Testis (tissue), 3 donors: ENCODE measurements around the gene DPP6. TPM values are rescaled to one million over a fixed set of nuclear protein-coding genes. Genes with fewer than 3 reads are reported as not detected.

Experiments
- DNase-seq: peaks from one replicate; pipeline ENCODE4 v3.0.0-alpha.2; 2019
- H3K27ac ChIP-seq, 2 donors: fragments of 200-600 bp; sonication (generic); one replicate each; pipeline ENCODE4 v1.5.1; 2019
- H3K27me3 ChIP-seq: fragments of 200-600 bp; sonication (generic); one replicate; pipeline ENCODE4 v1.5.1; 2019
- H3K36me3 ChIP-seq: fragments of 200-600 bp; sonication (generic); one replicate; pipeline ENCODE4 v1.5.1; 2017; ENCODE audit warnings: low read depth; ENCODE audit errors: missing control alignments
- H3K4me1 ChIP-seq: fragments of 200-600 bp; sonication (generic); one replicate; pipeline ENCODE4 v1.5.1; 2019
- H3K4me3 ChIP-seq, 2 donors: fragments of 200-600 bp; sonication (generic); one replicate each; pipeline ENCODE4 v1.5.1; 2017 to 2019
- H3K9me3 ChIP-seq: fragments of 200-600 bp; sonication (generic); one replicate; pipeline ENCODE4 v1.5.1; 2017
- POLR2A ChIP-seq: fragments of 450-650 bp; IDR thresholded peaks from one replicate; pipeline ENCODE4 v1.6.1; 2017; ENCODE audit warnings: antibody characterized with exemption, mild to moderate bottlenecking, moderate library complexity
- WGBS, 2 donors: methylation state at CpG; one replicate each; pipeline ENCODE4 v1.1.5; 2018; 5-methylcytosine and 5-hydroxymethylcytosine counted together
- intact Hi-C: fragments of 100-400 bp; cut with DNase I; formaldehyde crosslinking; loops from one replicate; pipeline ENCODE4 v1.15.1; 2023; ENCODE audit warnings: low total_unique reads
- polyA plus RNA-seq: library from polyadenylated mRNA; stranded (reverse); fragments of 350-450 nt; fragmentation: Illumina TruSeq; extraction: RNeasy Lipid Tissue Mini Kit (QIAGEN cat#74804); gene quantifications from one replicate; pipeline ENCODE4 v1.2.3, GENCODE V29; 2014; ENCODE audit warnings: low read depth, low replicate concordance; ENCODE audit not compliant: insufficient read depth
- total RNA-seq, 2 donors: library from RNA; depleted of rRNA; stranded (reverse); fragments of >200 nt; gene quantifications; one replicate each; pipeline ENCODE4 v1.2.3, GENCODE V29; 2016
- TF ChIP-seq, protein P1 (sequence below), 3 experiments: fragments of 450-650 bp in 2 of 3; fragments of 200-600 bp in 1 of 3; sonication (generic) in 1 of 3; IDR thresholded peaks; one replicate each; pipeline ENCODE4 v1.5.1; 2016 to 2019; ENCODE audit warnings: antibody characterized with exemption in 3 of 3, mild to moderate bottlenecking in 2 of 3, moderate library complexity in 1 of 3

The DPP6 gene
- total and polyA plus RNA-seq, 3 donors from 2014 or later: 26.0 to 78.3 (median 52.8) TPM

DNA sequence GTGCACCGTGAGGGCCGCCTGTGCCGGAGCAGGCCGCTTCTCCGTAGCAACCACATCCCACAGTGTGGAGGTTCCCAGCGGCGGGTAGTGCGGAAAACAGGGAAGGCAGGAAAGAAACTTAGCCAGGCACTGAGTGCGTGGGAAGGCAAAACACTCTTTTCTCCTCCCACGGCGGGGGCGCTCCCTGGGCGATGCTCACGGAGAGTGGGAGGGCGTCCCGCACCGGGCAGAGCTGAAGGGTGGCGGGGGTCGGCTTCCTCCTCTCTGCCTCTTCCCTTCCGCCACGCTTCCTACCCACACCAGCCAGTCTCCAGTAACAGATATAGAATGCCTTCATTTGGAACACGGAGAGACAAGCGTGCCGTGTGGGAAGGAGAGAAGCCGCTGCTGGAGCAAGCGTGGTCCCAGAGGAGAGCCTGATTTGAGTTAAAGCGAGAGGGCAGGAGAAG is 698.2 kb downstream of the DPP6 start:
- TF ChIP-seq, protein P1, sequence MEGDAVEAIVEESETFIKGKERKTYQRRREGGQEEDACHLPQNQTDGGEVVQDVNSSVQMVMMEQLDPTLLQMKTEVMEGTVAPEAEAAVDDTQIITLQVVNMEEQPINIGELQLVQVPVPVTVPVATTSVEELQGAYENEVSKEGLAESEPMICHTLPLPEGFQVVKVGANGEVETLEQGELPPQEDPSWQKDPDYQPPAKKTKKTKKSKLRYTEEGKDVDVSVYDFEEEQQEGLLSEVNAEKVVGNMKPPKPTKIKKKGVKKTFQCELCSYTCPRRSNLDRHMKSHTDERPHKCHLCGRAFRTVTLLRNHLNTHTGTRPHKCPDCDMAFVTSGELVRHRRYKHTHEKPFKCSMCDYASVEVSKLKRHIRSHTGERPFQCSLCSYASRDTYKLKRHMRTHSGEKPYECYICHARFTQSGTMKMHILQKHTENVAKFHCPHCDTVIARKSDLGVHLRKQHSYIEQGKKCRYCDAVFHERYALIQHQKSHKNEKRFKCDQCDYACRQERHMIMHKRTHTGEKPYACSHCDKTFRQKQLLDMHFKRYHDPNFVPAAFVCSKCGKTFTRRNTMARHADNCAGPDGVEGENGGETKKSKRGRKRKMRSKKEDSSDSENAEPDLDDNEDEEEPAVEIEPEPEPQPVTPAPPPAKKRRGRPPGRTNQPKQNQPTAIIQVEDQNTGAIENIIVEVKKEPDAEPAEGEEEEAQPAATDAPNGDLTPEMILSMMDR (IDR thresholded peaks at IDR 0.05): no peak
- no peak for TF ChIP-seq POLR2A
- no peak overlapping the region for H3K27ac ChIP-seq
- 65 to 71% methylated on average over 27 of the region's 27 CpGs for WGBS, 2 donors
- intact Hi-C loops: no loop called here
- no peaks in the 10 kb centered on the region for H3K9me3 ChIP-seq
- H3K27me3 ChIP-seq: no peaks in the 10 kb centered on the region
- DNase-seq: no peak
- H3K4me3 ChIP-seq: peak overlapping the region in 1 of 2 donors; percentile 1
- H3K36me3 ChIP-seq: no peaks in the 10 kb centered on the region
- H3K4me1 ChIP-seq: no peaks in the 10 kb centered on the region

DNA sequence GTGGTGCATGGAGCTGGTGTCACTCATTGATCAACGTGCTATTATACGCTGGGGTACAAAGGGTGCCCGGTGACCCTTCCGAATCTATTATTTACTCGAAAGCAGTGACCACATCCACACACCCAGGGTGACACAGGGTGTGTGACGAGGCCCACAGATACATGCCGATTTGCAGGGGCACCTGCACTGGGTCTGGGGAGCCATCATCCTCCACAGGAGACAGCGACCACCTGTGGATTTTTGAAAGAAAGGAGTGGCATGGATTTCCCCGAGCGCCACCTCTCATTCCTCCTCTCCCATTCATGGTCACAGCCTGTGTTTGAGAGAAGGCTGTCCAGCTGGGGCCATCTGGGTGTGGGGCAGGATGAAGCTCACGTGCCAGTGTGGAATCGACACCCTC is 701.0 kb downstream of the DPP6 start:
- WGBS, 2 donors: 92 to 95% methylated on average over 11 to 12 of the region's 12 CpGs
- intact Hi-C loops: no loop called here
- no peak for DNase-seq
- Histone ChIP-seq H3K27ac (no peak overlapping the region), H3K36me3 (no peaks in the 10 kb centered on the region), H3K27me3 (no peaks in the 10 kb centered on the region), H3K4me1 (no peaks in the 10 kb centered on the region), H3K4me3 (no peak overlapping the region), H3K9me3 (no peaks in the 10 kb centered on the region)
- TF ChIP-seq, protein P1 (IDR thresholded peaks at IDR 0.05): no peak
- TF ChIP-seq POLR2A: no peak

DNA sequence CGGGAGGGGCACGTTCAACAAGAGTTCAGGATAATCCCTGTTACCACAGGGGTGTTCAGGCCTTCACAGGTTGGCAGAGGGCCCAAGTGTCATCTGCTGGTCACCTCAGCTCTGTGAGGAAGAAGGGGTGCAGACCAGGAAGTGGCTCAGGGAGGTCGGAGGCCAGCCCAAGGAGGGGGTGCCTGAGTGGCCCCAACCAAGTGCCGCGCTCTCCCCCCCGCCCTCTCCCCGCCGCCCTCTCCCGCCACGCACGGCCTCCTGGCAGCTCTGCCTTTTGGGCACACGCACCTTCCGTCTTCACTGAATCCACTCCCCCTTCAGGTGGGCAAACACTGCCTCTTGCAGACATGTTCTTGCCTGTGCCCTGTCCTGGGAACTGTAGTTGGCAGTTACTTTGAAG is 705.6 kb downstream of the DPP6 start:
- Histone ChIP-seq H3K4me3 (no peak overlapping the region), H3K9me3 (no peaks in the 10 kb centered on the region), H3K36me3 (no peaks in the 10 kb centered on the region), H3K4me1 (no peaks in the 10 kb centered on the region), H3K27ac (no peak overlapping the region), H3K27me3 (no peaks in the 10 kb centered on the region)
- TF ChIP-seq, protein P1 (IDR thresholded peaks at IDR 0.05): no peak
- no peak for TF ChIP-seq POLR2A
- intact Hi-C loops: no loop called here
- DNase-seq: no peak
- 90 to 95% methylated on average over 10 to 13 of the region's 13 CpGs for WGBS, 2 donors

DNA sequence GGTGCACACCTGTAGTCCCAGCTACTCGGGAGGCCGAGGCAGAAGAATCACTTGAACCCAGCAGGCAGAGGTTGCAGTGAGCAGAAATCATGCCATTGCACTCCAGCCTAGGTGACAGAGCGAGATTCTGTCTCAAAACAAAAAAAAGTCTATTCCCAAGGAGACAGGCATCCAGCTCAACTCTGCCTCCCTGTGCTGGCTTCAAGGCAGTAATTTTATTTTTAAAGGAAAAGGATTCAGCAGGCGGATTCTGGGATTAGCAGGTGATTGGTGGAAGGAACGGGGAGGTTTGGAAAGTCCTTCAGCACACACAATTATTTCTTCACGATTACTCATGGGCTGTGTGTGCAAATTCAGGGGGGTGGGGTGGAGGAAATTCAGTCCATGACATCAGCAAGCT is 707.8 kb downstream of the DPP6 start:
- Histone ChIP-seq H3K4me3 (no peak overlapping the region), H3K36me3 (no peaks in the 10 kb centered on the region), H3K9me3 (no peaks in the 10 kb centered on the region), H3K4me1 (no peaks in the 10 kb centered on the region), H3K27ac (no peak overlapping the region), H3K27me3 (no peaks in the 10 kb centered on the region)
- DNase-seq: no peak
- WGBS, 2 donors: 83 to 93% methylated on average over 6 of the region's 6 CpGs
- intact Hi-C loops: no loop called here
- no peak for TF ChIP-seq POLR2A
- TF ChIP-seq, protein P1 (IDR thresholded peaks at IDR 0.05): no peak

DNA sequence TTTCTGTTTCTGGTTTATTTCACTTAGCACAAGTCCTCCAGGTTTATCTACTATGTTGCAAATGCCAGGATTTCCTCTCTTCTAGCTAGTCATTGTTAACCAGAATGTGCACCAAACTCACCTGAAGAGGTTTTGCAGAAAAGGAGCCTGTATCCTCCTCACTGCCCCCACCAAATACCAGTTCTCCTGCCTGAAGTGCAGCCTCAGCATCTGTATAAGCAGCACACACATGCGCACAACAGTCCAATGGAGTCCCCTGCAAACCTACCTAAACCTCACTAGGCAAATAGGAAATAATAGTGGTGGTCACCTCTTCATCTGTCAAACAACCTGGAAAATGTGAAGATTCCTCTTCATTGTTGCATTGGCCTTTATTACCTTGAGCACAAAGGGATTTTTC is 712.9 kb downstream of the DPP6 start:
- intact Hi-C loops: no loop called here
- Histone ChIP-seq H3K4me1 (no peaks in the 10 kb centered on the region), H3K27ac (no peak overlapping the region), H3K9me3 (no peaks in the 10 kb centered on the region), H3K4me3 (no peak overlapping the region), H3K27me3 (no peaks in the 10 kb centered on the region), H3K36me3 (no peaks in the 10 kb centered on the region)
- 86 to 93% methylated on average over 1 of the region's 1 CpG for WGBS, 2 donors
- DNase-seq: no peak
- no peak for TF ChIP-seq POLR2A
- TF ChIP-seq, protein P1 (IDR thresholded peaks at IDR 0.05): no peak
